GDM1 (cell line): ENCODE measurements around the gene CHSY3.

Experiments used
- DNase-seq: peaks from one replicate; lab custom pipeline; 2025; lab: John Stamatoyannopoulos, UW

The CHSY3 gene

DNA sequence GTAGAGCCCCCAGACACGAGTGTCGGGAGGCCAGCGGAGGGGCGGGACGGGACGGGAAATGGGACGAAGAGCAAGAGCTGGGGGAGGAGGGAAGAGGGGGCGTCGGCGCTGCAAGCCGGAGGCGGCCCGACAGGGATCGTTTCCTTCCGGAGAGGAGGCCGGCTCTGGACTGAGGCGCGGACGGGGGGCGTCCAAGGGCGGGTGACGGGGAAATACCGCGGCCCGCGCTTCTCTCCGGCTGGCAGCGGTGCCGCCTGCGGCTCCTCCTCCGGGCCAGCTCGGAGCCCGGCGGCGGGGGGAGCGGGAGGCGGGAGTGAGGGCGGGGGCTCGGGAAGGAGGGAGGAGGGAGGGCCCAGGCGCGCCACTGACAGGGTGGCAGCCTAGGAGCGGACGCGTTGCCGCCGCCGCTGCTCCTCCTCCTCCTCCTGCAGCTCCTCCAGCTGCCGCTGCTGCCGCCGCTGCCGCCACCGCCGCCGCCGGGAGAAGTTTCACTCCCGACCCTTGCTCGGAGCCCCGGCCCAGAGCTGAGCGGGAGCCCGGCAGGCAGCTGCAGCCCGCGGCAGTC, at the start of gene CHSY3:
Gene CHSY3, plus strand, starts transcription at position 364 of the 565 bp plus-strand sequence.
- DNase-seq: no peak

DNA sequence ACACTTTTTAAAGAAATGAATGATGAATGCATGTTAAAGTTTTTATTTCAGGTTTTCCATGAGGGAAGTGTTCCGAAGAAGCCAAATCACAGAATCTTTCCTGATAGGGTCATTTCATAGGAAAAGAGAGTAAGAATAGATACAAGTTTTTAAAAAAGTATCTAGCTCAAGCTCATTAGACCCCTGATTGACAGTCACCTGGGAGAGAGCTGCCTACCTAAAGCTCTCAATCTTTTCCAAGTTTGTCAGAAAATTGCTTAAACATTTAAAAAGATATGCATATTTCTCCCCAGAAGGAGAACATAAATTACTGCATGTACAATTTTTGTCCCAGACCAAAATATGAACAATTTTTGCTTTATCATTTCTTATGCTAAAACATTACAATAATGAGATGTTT, 47.9 kb upstream of the CHSY3 start:
- DNase-seq: no peak

DNA sequence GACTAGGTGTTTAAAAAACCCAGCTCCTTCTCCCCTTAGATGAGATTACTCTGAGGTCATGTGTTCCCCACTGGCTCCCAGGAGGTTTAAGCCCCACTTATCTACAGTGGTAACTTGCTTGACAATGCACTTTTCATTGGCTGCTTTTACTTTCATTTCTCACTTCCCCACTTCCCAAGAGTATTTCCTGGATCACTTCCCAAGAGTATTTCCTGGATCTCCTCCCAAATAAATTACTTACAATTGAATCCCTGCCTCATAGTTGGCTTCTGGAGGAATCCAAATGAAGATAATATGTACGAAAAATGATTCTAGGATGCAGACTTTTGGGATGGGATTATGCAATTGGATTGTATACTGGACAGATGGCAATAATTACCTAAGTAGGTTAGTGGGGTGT, 47.1 kb upstream of the CHSY3 start:
- no peak for DNase-seq

DNA sequence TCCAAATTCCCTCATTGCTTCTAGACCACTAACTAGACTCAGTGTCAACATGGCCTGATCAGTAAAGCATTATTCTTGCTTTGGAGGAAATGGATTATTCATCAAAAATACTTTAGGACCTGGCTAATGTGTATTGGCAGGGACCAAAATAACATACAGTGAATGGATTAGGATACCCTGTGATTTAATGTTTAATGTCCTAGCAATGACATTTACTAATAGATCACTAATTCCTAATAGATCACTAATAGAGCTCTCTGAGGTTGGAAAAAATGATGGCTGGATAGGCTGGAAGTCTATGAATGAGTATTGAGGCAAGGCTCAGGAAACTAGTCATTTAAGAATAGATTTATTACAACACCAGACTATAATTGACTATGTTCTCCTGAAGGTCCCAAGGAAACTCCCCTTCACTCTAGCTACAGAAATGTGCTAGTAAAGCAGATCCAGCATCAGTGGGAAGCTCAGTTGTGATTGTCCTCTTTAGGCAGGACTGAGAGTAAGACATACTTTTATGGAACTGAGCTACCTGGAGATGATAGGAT, 46.1 kb upstream of the CHSY3 start:
- DNase-seq: no peak

DNA sequence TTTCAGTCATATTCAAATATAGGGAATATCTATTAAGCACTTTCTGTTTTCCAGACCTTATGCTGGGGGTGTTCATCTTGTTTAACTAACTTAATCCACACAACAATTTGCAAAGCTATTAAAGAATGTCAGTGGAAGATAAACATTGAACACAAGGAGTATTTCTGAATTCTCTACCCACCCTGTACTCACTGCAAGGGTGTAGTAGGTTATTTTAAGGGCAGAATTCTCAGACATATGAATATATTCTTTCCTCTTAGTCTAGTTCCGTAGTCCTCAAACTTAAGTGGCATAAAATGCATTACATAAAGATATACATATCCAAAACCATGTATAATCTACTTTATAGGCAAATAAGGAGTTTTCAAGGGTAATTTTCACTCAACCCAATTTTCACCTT, 19.9 kb upstream of the CHSY3 start:
- DNase-seq: no peak

DNA sequence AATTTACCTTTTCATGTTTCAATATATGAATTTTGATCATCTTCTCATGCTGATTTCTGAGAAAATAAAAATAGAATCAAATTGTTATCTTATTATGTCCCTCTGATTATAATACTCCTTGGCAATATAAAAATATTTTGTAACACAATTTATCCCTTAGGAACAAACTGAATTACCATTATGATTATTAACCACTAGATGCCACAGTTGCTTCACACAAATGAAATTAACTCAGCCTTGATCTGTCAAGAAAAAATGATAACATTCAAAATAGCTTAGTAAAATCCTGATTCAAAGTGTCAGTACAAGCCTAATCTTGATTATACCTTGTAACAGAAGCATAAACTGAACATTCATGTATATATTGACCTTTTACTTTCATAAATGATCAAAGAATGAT, 4.8 kb upstream of the CHSY3 start:
- no peak for DNase-seq

DNA sequence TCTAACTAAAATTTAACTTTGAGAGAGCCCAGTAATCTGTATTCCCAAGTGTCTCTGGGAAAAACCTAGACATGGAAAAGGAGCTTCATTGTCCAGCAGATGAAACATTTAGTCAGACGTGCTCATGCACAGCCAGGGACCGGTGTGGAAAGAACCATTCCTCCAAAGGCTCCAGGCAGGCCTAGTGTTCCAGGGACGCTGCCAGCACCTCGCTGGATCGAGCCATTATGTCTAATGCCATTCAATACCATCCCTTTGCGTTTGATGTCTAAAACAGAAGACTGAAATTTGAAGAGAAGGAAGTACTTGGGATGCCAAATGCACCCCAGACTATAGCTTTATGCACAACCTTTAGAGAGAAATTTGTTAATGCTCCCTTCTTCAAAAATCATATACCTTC, 1.4 kb upstream of the CHSY3 start:
- DNase-seq: no peak

DNA sequence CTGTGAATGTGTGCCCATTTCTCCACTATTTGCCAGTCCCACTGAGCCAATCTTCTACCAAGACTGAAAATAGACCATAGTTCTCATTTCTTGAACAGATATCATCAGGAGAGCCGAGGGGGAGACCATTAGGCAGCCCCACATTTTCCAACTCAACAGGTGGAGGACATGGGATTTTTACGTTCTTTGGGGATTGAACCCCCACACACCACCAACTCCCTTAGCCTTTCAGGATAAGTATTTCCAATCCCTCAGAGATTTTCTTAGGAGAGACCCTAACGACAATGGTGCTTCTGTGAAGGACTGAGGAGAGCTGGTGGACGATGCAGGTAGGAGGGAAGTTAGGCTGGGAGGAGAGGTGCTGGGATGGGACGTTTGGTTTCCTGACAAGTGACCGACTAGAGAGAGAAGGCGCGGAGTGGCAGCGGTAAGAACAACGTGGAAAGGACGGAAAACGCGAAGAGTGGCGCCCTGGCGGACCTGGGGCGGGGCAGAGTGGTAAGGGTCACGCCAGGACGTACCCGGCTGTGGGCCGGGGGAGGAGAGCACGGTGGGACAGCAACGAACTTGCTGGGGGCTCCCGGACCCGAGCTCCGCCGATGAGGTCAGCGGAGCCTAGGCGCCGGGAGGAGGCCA, 681 bp upstream of the CHSY3 start:
- no peak for DNase-seq

DNA sequence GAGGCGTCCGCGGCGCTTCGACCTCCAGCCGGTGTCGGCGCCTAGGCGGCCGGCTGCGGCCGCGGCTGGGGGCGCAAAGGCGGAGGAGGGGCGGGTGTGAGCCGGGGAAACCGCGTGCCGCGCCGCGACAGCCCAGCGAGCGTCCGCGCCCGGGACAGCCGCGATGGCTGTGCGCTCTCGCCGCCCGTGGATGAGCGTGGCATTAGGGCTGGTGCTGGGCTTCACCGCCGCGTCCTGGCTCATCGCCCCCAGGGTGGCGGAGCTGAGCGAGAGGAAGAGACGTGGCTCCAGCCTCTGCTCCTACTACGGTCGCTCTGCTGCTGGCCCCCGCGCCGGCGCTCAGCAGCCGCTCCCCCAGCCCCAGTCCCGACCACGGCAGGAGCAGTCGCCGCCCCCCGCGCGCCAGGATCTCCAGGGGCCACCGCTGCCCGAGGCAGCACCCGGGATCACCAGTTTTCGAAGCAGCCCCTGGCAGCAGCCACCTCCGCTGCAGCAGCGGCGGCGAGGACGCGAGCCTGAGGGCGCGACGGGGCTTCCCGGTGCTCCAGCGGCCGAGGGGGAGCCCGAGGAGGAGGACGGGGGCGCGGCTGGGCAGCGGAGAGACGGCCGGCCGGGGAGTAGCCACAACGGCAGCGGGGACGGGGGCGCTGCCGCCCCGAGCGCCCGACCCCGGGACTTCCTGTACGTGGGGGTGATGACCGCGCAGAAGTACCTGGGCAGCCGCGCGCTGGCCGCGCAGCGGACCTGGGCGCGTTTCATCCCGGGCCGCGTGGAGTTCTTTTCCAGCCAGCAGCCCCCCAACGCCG, 605 bp downstream of the CHSY3 start:
- no peak for DNase-seq

DNA sequence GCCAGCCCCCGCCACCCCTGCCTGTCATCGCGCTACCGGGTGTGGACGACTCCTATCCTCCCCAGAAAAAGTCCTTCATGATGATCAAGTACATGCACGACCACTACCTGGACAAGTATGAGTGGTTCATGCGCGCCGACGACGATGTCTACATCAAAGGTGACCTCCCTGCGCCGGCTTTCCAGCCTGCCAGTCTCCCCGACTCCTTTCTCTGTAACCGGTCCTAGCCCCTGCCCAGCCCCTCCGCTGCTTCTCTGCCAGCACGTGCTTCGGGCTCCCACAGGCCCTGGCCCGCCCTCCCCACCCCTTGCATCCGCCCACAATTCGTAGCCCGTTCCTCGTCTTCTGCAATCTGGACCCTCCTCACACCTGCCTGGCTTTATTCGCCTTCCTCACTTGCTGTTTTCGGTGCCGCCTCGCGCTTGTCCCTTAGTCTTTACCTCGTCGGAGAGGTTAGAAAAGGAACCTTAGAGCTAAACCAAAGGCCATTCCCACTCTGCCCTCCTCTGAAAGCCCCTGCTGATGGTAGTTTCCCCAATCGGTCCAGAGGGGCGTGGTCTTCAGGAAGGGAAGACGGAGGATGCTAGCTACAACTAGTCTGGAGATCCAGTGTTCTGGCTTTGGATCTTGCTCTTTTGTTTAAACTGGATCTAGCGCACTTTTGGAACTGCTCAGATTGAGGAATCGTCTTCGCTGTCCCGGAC, 1.4 kb downstream of the CHSY3 start:
- DNase-seq: no peak

DNA sequence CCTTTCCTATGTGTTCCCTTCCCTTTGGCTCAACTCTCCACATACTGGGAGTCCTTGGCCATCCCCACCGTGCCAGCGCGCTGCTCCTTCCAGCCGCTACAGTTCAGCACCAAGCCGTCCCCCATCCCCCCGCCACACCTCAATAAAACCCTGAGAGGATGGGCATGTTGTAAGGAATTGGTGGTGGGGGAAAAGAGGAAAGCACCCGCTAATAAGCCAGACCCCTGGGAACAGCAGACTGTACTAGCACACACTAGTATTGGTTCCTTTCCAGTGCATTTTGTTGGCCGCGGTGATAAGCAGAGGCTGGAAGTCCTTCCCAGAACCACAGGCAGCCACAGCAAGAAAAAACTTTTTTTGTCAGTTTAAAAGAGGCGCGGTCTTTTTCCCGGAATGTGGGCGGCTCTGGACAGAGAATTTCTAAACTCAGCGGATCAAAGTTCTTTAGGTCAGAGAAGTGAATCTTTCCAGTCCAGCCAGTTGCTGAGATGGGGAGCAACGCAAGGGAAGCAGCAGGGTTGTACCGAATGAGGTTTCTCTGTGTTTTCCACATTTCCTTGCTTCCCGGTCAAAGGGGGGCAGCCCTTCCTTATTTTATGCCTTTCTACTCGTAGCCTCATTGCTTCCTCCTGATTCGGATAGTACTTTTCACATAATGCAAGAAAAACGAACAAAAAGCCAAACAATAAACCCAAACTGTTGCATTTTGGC, 2.1 kb downstream of the CHSY3 start:
- DNase-seq: no peak

DNA sequence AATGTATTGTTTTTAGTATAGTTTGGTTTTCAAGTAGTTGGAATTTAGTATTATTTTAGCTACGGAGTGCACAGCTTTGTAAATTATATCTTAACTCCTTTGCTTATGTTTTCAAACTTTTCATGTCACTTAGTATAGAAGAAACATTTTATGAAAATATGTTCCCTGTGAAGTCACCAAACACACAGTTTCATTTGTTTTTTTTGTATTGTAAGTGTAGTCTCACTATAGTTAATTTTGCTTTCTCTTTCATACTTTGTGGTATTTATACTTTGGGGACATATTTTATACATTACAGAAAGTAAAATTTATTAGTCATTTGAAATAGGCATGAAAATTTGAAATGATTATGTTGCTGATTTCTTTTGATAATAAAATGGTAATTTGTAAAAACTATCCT, 5.0 kb downstream of the CHSY3 start:
- no peak for DNase-seq

DNA sequence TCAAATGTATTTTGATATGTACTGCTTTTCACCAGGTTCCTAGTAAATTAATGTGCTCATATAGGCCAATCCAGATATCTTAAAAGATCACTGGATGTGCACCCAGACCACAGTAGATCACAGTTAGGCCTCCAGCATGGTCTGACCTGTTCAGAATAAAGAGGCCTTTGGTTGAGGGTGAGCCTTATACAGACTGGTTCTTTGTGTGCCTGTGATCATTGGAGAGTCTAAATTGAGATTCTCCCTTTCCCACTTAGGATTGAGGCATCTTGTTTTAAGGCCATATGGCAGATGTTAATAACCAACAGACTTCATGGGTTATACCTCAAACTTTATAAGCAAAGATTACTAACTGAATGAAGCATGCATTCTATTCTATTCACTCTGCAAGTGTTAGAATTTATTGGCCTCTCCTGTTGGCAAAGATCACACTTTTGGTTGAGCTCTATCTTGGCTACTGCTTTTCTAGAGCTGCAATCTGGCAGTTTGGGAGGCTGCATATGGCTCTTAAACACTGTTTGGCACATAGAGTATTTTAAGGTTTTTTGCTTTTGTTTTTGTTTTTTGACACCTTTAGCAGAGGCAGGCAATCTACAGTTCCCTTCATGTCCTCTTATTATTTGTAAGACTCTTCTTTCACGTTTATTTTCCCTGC, 8.5 kb downstream of the CHSY3 start:
- no peak for DNase-seq

DNA sequence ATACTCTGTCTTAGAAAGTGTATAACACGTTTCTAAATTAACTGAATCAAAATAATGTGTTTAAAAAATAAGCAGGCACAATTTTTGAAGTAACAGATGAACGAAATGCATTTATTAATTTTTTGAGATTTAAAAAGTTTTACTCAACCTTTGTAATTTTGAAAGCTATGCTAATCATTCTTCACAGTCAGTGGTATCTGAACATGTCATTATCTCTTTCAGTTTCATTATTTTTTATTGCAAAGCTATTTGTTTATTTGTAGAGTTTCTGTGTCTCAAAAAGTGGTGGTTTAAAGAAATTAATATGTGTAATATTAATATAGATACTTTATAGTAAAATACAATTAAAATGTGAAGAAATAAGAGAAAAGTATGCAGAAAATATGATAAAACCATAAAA, 11.2 kb downstream of the CHSY3 start:
- DNase-seq: no peak

DNA sequence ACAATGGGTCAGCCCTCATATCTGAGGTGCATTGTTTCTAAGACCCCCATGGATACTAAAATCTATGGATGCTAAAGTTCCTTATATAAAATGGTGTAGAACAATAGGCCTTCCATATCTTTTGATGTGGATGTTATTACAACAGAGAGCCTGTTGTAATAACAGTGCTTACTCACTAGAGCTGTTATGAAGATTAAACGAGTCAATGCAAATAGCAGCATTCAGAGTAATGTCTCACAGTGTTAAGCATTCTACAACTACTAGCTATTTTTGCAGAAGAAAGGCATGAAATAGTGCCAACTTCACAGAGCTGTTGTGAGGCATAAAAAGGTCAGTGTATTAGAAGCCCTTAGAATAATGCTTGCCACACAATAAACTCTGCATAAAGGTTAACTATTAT, 13.0 kb downstream of the CHSY3 start:
- no peak for DNase-seq

DNA sequence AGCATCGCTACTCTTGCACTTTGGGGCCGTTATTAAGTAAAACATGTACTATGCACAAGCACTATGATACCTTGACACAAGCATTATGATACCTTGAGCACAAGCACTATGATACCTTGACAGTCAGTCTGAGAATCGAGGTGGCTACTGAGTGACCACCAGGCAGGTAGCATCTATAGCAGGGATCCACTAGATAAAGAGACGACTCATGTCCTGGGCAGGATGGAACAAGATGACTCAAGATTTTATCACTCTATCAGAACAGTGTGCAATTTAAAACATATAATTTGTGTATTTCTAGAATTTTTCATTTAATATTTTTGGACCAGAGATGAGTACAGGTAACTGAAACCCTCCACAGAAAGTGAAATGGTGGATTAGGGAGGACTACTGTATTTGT, 16.9 kb downstream of the CHSY3 start:
- no peak for DNase-seq

DNA sequence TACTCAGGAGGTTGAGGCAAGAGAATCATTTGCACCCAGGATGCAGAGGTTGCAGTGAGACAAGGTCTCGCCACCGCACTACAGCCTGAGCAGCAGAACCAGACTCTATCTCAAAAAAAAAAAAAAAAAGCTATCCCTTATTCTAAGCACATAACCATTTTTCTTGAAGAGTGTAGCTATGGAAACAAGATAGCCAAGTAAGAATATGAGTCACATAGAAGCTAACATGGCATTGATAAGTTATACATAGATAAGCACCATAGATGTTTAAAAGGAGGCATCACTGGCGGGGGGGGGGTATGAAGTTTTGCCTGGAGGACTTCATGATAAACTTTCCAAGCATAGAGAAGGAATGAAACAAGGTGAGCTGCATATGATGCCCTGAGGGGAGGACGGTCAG, 26.0 kb downstream of the CHSY3 start:
- no peak for DNase-seq

DNA sequence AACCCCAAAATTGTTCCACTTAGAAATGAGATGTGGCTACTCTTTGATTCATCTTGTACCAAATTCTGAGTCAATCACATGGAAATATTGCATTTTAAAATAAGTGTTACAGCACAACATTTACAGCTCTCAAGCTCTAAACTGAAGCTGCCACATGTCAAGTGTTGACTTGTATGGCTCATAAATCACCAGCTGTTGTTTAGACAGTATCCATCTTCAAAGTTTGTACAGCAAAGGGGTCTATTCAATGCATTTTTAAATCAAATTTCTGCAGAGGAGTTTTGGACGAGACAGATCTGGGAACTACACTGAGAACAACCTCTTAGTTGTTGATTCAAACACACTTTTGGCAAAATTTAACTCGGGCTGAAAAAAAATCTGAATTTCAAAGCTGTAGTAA, 31.4 kb downstream of the CHSY3 start:
- no peak for DNase-seq

DNA sequence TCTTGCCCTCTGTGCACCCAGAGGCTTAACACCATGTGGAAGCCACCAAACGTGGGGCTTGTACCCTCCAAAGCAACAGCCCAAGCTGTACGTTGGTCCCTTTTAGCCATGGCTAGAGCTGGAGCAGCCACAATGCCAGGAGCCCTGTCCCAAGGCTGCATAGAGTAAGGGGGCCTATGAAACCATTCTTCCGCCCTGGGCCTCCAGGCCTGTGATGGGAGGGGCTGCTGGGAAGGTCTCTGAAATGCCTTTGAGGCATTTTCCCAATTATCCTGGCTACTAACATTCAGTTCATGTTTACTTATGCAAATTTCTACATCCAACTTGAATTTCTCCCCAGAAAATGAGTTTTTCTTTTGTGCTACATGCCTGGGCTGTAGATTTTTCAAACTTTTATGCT, 33.8 kb downstream of the CHSY3 start:
- no peak for DNase-seq

DNA sequence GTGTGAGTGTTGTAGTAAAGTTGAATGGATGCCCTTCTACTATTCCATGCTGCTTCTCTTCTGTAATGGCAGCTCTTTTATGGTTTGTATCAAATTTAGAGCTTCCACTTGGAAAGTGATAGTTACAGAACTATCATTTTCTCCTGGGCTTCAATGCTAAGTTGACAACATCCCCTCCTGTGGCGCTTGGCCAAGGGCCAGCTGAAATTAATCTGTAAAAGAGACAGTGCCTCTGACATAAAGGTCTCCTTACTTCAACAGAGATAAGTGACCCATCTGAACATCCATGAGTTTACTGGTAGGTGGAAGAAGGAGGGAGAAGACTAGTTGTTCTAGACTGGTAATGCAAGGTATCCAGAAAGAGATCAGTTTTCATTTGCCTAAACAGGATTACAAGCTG, 39.7 kb downstream of the CHSY3 start:
- no peak for DNase-seq

DNA sequence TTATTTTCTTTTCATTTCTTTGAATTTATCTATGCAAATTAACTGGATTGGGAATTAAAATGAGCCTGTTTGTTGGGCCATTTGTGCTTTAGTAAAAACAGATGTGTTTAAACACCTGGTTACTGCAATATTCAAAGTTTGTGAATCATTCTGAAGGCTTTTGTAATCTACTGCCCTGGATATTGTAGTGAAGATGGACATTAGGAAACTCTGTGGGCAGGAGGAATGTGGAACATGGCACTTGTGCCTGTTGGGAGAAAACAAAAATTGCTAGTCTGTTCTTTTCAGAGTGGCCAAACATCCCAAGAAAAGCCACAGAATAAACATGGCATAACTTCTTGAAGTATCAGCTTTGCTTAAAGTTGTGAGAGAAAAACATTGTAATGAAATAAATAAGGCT, 40.8 kb downstream of the CHSY3 start:
- DNase-seq: no peak
